Ishikawa (cell line): ENCODE results near the gene PIGS.

ENCODE experiments used
- EP300 ChIP-seq: IDR thresholded peaks from 2 replicates; pipeline ENCODE4 v1.6.1; 2012; ENCODE audit warnings: borderline replicate concordance
- TAF1 ChIP-seq: IDR thresholded peaks from 2 replicates; pipeline ENCODE4 v1.6.1; 2012; ENCODE audit warnings: low read depth, mild to moderate bottlenecking
- YY1 ChIP-seq: IDR thresholded peaks from 2 replicates; pipeline ENCODE4 v1.6.1; 2012; ENCODE audit warnings: low read depth
- TF ChIP-seq, protein P1 (sequence below): IDR thresholded peaks from 2 replicates; pipeline ENCODE4 v1.6.1; 2012; ENCODE audit warnings: low read depth, mild to moderate bottlenecking

DNA sequence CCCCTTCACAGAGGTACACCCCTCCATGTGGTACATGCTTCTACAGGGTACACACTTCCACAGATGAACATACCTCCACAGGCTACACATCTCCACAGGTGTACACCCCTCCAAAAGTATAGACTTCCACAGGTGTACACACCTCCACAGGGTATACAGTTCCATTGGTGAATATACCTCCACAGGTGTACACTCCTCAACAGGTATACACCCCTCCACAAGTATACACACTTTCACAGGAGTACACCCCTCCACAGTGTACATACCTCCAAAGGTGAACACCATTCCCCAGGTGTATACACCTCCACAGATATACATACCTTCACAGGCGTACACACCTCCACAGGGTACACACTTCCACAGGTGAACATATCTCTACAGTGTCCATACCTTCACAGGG, 55.8 kb downstream of the PIGS start:
- no peak for TF ChIP-seq TAF1
- TF ChIP-seq EP300 = no peak
- TF ChIP-seq, protein P1, sequence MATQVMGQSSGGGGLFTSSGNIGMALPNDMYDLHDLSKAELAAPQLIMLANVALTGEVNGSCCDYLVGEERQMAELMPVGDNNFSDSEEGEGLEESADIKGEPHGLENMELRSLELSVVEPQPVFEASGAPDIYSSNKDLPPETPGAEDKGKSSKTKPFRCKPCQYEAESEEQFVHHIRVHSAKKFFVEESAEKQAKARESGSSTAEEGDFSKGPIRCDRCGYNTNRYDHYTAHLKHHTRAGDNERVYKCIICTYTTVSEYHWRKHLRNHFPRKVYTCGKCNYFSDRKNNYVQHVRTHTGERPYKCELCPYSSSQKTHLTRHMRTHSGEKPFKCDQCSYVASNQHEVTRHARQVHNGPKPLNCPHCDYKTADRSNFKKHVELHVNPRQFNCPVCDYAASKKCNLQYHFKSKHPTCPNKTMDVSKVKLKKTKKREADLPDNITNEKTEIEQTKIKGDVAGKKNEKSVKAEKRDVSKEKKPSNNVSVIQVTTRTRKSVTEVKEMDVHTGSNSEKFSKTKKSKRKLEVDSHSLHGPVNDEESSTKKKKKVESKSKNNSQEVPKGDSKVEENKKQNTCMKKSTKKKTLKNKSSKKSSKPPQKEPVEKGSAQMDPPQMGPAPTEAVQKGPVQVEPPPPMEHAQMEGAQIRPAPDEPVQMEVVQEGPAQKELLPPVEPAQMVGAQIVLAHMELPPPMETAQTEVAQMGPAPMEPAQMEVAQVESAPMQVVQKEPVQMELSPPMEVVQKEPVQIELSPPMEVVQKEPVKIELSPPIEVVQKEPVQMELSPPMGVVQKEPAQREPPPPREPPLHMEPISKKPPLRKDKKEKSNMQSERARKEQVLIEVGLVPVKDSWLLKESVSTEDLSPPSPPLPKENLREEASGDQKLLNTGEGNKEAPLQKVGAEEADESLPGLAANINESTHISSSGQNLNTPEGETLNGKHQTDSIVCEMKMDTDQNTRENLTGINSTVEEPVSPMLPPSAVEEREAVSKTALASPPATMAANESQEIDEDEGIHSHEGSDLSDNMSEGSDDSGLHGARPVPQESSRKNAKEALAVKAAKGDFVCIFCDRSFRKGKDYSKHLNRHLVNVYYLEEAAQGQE = no peak
- TF ChIP-seq YY1 = no peak
